Measurements from ENCODE around the gene BAIAP2.

The BAIAP2 gene

DNA sequence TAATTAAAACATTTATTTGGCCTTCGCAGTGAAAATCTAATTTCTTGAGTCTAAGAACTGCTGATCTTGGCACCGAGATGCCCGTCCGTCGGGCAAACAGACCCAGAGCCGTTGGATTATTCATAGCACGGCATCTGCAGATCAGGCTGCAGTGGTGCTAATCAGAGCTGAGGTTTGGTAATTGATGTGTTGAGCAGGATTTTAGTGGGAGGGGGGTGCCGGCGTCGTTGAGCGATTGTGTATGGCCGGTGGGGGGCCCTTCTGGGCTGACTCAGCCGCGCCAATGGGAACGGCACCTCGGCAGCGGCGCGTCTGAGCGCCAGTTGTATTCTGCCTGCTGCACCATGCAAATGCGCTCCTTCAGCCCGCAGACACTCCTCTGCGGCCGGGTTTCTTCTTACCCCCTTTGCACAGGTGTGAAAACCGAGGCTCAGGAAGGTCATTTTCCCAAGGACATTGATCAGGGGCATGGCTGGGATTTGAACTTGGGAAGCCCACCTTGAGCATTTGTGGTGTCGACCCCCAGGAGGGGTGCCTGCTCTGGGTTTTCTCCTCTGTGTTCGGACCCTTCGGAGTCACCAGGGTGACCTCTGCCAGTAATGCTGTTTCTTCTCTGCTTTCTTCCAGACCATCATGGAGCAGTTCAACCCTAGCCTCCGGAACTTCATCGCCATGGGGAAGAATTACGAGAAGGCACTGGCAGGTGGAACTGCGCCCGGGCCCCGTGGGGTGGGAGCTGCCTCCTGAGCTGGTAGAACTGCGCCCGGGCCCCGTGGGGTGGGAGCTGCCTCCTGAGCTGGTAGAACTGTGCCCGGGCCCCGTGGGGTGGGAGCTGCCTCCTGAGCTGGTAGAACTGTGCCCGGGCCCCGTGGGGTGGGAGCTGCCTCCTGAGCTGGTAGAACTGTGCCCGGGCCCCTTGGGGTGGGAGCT is 18.4 kb downstream of the BAIAP2 start:
- no peak for DNase-seq

DNA sequence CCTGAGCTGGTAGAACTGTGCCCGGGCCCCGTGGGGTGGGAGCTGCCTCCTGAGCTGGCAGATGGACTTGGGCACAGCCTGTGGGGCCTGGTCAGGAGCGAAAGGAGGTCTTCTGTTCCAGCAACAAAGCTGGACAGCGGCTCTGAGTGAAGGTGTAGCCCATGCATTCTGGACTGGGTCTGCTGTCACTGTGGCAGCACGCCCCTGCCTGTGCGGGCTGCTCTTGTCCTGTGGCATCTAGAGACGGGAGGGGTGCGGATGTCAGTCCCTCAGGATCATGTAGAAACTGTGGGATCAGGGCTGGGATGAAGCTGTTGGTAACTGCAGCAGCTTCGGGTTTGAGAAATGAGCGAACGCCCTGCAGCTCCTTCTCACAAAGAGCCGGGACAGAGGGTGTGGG is 19.4 kb downstream of the BAIAP2 start:
- DNase-seq = no peak

DNA sequence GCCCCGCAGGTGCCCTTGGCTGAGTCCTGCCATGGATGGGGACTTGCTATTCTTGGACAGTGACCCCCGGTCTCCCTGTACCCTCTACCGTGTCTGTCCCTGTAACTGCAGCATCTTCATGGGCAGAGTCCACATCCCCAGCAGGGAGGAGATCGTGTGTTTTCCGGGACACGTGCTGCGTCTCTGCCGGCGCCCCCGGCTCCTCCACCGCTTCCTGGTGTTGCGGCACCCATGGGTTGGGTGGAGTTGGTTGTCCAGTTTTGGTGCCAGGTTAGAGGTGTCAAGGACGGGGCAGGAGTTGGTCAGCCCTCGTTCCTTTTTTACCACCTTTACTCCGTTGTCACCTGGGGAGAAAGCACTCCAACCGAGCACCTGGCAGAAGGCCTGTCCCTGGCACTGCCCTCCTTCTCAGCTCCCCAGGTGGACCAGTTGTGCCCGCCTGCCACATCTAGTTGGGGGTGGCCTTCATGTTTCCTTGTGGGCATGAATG is 20.0 kb downstream of the BAIAP2 start:
- no peak for DNase-seq

DNA sequence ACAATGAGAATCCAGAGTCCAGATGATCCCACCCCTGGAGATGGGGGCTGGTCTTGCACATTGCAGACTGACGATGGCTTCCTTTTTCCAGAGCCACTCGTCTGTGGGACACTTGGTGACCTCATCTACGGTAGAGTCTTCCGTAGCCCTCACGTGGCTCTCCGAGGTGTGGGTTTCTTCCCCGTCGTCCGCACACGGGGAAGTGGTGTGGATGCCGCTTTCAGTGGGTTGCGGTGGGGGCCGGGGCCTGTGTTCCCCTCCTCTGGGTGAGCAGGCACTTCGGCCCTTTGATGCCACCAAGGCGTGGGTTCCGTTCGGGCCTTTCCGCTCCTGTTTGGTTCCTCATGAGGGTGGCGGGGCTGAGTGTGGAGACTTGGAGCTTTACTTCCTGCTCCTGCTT is 21.4 kb downstream of the BAIAP2 start:
- no peak for DNase-seq

DNA sequence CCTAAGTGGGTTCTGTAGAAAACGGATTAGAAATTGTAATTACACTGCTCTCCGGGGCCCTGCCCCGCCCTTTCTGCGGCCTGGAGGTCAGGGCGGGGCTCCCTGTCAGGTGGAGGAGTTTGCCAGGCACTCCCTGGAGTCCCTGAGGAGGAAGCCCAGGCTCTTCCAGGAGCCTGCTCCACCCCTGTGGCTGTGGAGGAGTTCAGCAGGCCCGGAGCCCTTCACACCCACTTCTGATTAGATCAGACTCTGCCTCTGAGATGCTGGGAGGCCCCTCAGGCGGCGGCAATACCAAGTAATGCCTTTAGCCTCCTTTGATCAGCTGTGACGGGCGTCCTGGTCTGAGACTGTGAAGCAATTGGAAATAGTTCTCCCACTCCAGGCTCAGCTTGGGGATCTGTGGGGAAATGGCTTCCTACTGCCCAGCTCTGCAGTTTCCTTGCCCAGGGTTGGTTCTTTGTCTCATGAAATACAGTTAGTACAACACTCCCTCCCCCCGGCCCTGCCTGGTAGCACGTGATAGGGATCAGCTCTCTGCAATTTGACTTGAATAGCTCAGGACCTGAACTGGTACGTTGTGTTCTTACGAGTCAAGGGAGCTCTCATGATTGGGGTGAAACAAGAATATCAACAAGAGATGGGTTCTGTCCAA is 22.3 kb downstream of the BAIAP2 start:
- DNase-seq = no peak

DNA sequence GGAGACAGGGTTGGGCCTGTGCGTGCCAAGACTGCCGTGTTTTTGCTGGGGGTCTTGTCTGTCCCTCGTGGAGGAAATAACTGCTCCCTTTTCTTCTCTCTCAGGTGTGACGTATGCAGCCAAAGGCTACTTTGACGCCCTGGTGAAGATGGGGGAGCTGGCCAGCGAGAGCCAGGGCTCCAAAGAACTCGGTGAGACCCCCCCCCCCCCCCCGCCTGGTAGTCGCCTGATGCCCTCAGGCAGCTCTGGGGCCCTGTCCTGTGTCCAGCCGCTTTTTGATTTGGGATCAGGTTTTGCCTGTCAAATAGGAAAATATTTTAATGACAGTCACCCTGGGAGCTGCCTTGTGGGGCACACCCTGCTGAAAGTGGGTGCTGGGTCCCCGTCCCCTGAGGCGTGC is 22.8 kb downstream of the BAIAP2 start:
- DNase-seq = no peak

DNA sequence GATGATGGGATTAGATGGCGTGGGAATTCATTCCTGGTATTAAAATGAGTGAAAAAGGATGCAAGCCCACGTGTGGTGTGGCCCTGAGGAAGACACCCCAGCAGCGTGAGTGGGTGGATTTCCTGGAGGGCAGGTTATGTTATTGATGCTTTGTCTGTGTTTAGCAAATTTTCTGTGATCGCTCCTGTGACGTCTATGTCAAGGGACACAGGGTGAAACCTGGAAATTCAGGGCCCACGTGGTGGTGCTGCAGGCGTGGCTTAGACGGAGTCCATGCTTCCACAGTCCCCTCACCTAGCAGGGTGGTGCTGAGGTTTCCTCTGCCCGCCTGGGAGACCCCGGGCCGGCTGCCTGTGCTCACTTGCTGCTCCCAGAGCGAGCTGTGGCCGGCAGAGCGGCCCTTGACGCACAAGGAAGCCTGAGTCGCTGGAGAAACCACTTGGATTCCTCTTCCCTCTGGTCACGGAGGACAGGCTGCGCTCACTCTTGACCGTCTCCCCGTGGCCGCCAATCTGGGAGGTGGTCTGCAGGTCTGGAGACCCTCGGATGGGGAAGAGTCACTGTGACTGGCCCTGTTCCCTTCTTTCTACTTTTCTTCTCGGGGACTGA is 23.4 kb downstream of the BAIAP2 start:
- DNase-seq = no peak

DNA sequence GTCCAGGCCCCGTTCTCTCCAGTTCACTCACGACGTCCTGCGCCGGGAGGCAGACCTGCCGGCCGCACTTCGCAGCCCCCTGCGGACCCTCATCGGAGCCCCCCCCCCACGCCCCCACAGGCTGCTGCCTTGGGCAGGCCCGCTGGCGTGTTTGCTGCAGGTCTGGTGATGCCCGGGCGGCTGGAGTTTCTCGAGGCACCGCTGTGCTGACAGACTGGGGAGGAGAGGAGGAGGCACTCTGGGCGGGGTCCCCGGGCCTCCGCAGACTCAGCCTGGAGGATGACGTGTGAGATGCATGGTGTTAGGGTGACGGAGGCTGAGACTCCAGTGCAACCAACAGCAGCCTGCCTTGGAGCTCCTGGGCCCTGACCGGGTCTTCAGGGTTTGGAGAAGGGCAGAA is 24.1 kb downstream of the BAIAP2 start:
- no peak for DNase-seq

DNA sequence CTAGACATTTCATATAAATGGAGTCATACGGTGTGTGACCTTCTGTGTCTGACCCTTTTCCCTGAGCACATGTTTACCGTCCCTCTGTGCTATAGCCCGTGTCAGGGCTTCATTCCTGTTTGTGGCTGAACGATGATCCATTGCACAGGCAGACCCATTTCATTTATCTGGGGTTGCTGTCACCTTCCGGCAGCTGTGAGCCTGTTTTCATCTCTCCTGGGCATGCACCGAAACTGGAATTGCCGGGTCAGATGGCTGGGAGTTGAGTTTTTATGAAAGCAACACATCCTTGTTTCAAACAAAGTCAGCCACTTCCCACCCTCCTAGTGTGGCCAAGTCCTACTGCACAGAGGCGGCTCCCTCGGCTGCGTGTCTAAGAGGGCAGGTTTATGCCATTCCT is 25.5 kb downstream of the BAIAP2 start:
- DNase-seq = no peak

DNA sequence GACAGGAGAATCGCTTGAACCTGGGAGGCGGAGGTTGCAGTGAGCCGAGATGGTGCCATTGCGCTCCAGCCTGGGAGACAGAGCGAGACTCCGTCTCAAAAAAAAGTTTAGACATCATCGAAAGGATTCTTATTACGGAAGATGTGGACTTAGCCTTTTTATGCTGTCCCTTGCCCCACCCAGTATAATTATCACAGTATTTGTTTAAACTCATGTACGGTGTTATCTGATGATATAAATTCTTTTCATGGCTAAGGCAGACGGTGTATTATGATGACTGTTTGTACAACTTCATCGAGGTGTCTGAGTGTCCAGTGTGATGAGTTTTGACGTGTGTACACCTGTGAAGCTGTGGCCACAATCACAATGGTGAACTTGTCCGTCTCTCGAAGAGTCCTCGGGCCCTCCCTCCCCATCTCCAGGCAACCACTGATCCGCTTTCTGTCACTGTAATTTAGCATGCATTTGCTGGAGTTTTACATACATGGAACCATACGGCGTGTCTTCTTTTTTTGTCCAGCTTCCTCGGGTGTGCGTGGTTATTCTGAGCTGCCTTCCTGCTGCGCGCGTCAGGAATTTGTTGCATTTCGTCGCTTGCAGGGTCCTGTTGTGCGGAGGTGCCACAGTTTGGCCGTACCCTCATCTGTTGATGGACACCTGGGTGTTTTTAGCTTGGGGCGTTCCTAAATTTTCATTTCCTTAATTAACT is 26.2 kb downstream of the BAIAP2 start:
- no peak for DNase-seq

DNA sequence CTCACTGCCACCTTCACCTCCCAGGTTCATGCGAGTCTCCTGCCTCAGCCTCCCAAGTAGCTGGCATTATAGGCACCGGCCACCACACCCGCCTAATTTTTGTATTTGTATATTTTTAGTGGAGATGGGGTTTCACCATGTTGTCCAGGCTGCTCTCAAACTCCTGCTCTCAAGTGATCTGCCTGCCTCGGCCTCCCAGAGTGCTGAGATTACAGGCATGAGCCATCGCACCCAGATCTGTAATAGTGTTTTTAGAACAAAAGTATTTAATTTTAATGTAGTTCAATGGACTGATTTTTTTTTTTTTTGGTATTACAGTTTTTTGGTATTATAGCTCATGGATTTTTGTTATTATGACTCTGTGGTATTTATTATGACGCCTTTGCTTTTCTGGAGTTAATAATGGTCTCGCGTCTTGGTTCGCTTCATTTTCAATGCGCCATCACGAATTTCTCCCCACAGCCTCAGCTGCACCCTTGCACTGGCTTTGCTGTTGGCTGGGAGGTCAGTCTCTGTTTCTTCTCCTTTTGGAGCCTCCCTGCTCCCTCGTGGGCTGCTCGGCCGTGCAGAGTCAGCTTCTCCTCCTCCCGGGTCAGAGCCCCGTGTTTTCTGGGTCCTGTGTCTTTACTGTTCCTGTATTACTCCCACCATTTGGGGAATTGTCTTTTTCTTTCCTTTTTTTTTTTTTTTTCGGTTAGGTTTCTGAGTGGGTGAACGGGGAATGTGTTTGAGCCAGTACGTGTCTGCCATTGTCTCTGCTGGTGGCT is 27.2 kb downstream of the BAIAP2 start:
- DNase-seq = no peak

DNA sequence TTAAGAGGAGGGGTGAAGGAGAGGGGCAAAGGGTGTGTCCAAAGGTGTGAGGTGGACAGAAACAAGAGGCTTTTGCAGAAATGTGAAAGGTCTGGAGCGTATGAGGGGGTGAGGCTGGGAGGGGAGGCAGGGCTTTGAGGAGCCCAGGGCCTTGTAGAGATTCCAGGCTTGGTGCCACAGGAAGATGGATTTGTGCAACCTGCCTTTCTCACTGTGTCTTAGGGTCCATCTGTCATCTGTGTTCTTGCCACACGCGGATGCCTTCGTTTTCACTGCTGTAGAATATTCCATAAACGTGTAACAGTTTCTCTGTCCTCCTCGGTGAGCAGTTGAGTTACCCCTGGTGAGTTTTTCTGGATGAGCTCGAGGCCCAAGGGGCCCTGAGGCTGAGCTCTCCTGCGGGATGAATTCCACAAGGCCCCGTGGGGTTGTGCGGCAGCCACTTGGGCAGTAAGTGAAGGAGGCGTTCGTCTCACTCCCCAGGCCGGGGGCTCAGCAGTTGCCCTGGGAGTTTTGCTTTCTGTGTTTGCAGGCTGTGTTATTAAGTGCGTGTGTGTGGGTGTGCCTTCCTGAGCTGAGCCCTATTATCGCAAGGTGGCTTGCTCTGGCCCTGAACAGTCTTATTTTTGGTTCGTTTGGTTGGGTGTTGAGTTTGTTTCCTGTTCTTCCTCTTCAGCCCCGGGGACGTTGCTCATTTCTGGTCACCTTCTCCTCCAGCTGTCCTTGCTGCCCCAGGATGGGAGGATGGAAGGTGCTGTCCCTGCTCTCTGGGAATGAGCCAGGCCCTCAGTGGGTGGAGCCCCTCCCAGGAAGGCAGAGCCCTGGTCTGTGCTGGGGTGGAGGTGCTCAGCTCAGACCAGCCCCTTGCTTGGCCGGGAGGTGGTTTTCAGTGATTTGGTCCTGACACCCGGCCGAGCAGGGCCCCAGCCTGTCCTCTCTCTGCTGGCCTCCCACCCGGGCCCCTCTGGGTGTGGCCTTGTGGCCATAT is 28.4 kb downstream of the BAIAP2 start:
- DNase-seq = no peak

DNA sequence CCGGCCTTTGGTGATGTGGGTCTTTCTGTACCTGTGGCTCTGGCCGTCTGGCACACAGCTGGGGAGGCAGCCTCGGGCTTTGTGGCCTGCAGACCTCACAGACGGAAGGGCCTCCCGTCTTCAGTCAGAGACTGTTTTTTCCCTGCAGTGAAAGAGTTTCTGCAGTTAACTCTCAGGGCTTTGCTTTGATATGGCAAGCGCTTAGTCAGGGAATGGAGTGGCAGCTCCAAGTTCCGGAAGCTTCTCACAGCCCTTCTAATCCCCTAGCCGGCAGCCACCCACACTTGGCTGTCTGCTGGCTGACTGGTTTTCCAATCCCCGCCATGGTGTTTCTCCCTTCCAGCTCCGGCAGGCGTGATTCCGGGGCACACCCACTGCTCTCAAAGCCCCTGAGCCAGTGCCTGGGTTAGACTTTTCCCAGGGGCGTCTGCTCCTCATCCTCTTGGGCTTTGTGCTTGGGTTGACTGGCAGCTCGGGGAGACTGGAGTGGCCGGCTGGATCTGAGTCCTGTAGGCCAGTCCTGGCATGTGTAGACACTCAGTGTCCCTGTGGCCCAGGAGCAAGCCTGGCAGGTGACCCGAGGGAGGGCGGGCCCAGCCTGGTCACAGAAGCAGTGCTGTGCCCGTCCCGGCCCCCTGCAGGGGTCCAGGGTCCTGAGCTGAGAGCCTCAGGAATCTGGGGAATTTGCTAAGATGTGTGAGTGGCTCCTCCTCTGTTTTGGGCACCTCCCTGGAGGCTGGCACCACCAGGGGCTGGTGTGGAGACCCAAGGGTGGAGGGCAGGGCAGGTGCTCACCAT is 29.9 kb downstream of the BAIAP2 start:
- no peak for DNase-seq

DNA sequence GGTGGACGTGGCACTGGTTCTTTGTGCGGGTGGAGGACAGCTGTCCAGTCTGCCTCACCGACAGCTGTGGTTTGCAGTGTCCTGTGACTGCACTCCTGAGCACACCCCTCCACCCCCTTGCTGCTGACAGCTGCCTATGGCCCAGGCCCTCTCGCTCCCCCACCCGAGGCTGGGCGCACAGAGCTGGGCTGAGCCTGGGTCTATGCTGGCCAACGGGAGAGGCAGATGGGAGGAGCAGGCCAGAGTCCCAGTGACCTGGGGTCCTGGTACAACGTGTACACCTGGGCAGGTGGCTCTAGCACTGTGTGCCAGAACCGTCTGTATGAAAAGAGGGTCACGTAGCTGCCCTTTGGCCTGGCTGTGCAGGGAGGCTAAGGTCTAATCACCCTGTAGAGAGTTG is 30.5 kb downstream of the BAIAP2 start:
- DNase-seq = no peak

DNA sequence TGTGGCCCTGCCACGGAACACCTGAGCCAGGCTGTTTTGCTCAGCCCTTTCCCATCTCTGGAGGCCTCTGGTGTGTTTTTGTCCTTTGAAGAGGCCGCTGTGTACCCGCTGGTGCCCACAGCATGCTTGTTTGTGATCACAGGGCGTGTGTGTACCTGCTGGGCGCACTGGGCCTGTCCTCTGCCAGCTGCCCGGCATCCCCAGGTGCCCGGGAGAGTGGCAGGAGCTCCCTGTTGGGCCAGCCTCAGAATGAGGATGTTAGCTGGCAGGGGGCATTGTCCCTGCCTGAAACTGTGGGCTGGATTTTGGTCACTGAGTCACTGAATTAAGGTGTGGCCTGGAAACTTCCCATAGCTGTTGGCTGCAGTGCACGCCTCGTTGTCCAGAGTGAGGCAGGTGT is 31.1 kb downstream of the BAIAP2 start:
- DNase-seq = no peak

DNA sequence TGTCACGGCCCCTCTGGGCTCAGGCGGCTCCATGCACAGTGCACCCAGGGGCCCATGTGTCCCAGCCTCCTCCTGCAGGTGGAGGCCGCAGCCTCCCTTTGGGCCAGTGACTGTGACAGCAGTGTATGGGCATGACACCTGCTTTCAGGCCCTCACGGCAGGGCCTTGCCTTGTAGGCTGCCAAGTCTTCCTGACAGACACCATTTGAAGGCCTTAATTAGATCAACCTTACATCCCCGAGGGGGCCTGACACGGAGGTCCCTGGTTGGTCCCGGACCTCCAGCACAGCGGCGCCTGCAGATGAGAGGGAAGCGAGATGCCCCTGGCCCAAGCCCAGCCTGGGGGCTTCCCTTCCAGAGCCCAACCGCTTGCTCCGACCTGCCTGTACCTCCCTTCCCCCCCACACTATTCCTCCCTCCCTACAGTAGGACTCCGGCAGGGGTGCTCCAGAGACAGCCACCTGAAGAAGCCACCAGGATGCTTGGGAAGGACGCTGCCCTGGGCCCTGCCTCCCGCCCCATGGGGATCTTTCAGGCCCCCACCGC is 31.9 kb downstream of the BAIAP2 start:
- no peak for DNase-seq

DNA sequence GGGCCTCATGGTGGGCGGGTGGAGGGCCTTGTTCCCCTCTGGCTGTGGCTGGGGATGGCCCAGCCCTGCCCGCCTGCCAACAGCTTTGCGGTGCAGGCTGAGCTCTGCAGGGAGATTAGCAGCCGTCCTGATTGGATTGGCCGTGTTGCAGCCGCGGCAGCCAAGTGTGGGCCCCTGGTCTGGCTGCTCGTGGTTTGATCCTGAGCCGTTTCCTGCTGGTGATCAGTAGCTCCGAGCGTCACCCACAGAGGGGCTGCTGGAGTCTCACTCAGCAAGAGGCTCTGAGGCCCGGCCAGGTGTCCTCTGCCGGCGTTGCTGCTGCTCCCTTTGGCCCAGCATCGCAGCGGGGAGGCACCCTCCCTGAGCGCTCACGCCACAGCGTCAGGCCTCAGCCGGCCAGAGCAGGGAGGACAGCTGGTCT is 32.5 kb downstream of the BAIAP2 start:
- no peak for DNase-seq

DNA sequence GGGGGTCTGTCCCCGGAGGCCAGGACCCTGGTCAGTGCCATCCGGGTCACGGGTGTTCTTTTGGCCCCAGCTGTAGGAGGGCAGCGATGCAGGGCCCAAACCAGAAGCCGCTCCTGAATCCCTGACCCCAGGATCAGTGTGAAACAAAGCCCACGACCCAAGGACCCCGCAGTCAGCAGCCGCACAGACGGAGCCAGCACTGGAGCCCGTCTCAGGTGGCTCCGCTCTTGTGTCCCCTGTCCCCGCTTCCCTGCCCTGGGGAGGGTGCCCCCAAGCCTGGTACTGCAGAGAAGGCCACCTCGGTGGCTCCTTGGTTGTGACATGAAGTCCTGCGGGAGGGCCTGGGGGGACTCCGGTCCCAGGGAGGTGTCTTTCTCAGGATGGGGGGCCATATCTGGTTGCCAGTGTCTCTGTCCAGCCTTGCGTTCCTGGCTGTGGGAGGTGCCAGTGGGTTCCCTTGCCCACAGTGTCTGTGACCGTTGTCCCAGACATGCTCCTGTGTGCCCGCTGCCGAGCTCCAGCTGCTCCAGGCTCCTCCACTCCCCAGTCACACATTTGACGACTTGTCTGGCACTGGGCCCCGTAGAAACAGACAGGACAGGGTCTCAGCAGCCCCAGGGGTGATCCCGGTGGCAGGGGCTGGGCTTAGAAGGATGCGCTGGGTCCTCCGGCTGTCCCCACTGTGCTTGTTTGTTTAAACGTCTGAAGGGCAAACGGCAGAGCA is 33.6 kb downstream of the BAIAP2 start:
- no peak for DNase-seq

DNA sequence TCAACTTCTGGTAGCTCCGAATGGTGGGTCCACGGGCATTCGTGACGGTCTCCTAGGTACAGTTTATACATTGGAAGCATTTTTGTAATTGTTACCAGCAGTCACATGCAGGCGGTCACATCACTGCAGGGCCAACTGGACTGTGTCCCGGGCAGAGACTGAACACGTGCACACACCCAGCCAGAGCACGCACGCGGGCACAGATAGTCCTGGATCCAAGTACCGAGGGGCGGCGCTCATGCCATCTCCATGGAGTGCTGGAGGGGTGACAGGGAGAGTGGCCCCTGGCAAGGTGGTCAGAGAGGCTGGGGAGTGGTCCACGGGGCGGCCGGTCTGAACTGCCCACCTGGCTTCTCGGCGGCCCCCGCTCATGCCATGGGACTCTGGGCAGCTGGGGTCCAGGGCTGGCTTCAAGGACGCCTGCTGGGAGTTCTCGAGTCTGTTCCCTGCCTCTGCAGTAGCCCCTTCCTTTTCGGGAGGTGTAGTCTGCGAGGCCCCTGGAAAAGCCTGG is 34.2 kb downstream of the BAIAP2 start:
- no peak for DNase-seq
